ENCODE results near the gene CAPN5. TPM values are rescaled to one million over a fixed set of nuclear protein-coding genes. Genes with fewer than 3 reads are reported as not detected.

The CAPN5 gene
- polyA plus RNA-seq, 1 experiment = 18.4 TPM

GRCh38 chr11:77155082-77155475, 88.3 kb downstream of the CAPN5 start:
- ChIA-PET CTCF (interaction anchor here (2.5 kb wide), 1 partner anchor 28 kb away, joined by 8 read pairs; the partner anchor contains the start of gene MYO7A), POLR2A (no interaction called here)
- peaks cover 7% of the 10 kb centered on the region for H3K27me3 ChIP-seq (ENCODE audit: control insufficient read depth, insufficient read depth, low read length)
- H3K36me3 ChIP-seq (ENCODE audit: control insufficient read depth, insufficient read depth, low read length) = no peaks in the 10 kb centered on the region
- no peak for DNase-seq (ENCODE audit: low read depth)
- no peak for TF ChIP-seq CTCF (IDR thresholded peaks at IDR 0.05; ENCODE audit: insufficient read depth, low read depth, low read length)
- no peak overlapping the region for H3K4me3 ChIP-seq (ENCODE audit: low read depth, low read length)

GRCh38 chr11:77155556-77156130, 88.9 kb downstream of the CAPN5 start:
- no peak overlapping the region for H3K4me3 ChIP-seq (ENCODE audit: low read depth, low read length)
- peaks cover 7% of the 10 kb centered on the region for H3K27me3 ChIP-seq (ENCODE audit: control insufficient read depth, insufficient read depth, low read length)
- TF ChIP-seq CTCF (IDR thresholded peaks at IDR 0.05; ENCODE audit: insufficient read depth, low read depth, low read length) = no peak
- ChIA-PET POLR2A (no interaction called here), CTCF (interaction anchor here (1.2 to 2.5 kb wide), 2 partner anchors 19 to 29 kb away, joined by 3 to 8 read pairs; partner anchors contain the start of gene MYO7A)
- no peak for DNase-seq (ENCODE audit: low read depth)
- H3K36me3 ChIP-seq (ENCODE audit: control insufficient read depth, insufficient read depth, low read length) = no peaks in the 10 kb centered on the region

- DNase-seq (ENCODE audit: low read depth) = no peak
- CTCF ChIA-PET = interaction anchor here (1.2 to 2.5 kb wide), 2 partner anchors 18 to 29 kb away, joined by 3 to 8 read pairs; partner anchors contain the start of gene MYO7A
- peaks cover 7% of the 10 kb centered on the region for H3K27me3 ChIP-seq (ENCODE audit: control insufficient read depth, insufficient read depth, low read length)
- no peaks in the 10 kb centered on the region for H3K36me3 ChIP-seq (ENCODE audit: control insufficient read depth, insufficient read depth, low read length)
- no peak overlapping the region for H3K4me3 ChIP-seq (ENCODE audit: low read depth, low read length)
- POLR2A ChIA-PET = no interaction called here
- no peak for TF ChIP-seq CTCF (IDR thresholded peaks at IDR 0.05; ENCODE audit: insufficient read depth, low read depth, low read length)
These were observed 89.8 kb downstream of the CAPN5 start for GRCh38 chr11:77156396-77157195.

DNA sequence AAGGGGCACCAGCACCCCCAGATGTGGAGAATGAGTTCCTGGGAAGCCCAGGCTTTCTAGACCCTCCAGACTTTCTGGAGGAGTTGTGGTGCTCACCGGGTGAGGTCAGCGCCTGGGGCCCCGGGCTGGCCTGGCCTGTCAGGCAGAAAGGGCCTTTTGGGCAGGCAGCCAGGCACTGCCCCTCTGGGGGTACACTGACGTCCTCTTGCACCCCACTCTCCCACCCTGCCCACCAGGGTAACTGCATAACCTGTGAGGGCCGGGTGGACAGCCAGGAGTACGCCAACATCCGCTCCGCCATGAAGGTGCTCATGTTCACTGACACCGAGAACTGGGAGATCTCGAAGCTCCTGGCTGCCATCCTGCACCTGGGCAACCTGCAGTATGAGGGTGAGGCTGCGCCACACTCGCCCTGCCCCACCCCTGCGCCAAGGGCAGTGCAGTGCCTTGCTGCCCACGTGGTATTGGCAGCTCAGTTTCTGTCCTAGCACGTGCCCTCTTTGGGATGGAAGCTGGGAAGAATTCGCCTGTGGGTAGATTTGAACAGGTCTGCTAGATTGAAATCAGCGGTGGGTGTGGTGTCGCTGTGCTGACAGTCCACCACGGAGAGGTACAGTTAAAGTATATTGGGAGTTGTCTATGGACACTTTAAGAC, 91.4 kb downstream of the CAPN5 start:
- TF ChIP-seq CTCF (IDR thresholded peaks at IDR 0.05; ENCODE audit: insufficient read depth, low read depth, low read length) = no peak
- ChIA-PET POLR2A (no interaction called here), CTCF (no interaction called here)
- H3K27me3 ChIP-seq (ENCODE audit: control insufficient read depth, insufficient read depth, low read length) = peaks cover 7% of the 10 kb centered on the region
- H3K36me3 ChIP-seq (ENCODE audit: control insufficient read depth, insufficient read depth, low read length) = no peaks in the 10 kb centered on the region
- no peak for DNase-seq (ENCODE audit: low read depth)
- H3K4me3 ChIP-seq (ENCODE audit: low read depth, low read length) = no peak overlapping the region
